Neural cell (in vitro differentiated cells): ENCODE measurements around the gene LCN2.

Experiments
- EP300 ChIP-seq: fragments of 450-650 bp; conservative IDR thresholded peaks from 2 replicates; pipeline ENCODE4 v1.6.1; 2014; ENCODE audit warnings: antibody characterized with exemption, mild to moderate bottlenecking, moderate library complexity; ENCODE audit not compliant: poor library complexity, severe bottlenecking
- EZH2 ChIP-seq: fragments of 200-600, 300-800 bp; shearing (Covaris generic), sonication (generic); IDR thresholded peaks from 2 replicates; pipeline ENCODE4 v1.6.1; 2014; ENCODE audit warnings: antibody characterized with exemption, low read length, borderline replicate concordance, mild to moderate bottlenecking; ENCODE audit not compliant: insufficient read depth, poor library complexity, severe bottlenecking
- POLR2AphosphoS5 ChIP-seq: IDR thresholded peaks from 2 replicates; pipeline ENCODE4 v1.6.1; 2012
- SMC3 ChIP-seq: fragments of 450-650 bp; conservative IDR thresholded peaks from 2 replicates; pipeline ENCODE4 v1.6.1; 2014; ENCODE audit warnings: antibody characterized with exemption, mild to moderate bottlenecking, moderate library complexity; ENCODE audit not compliant: poor library complexity
- TAF1 ChIP-seq: IDR thresholded peaks from 2 replicates; pipeline ENCODE4 v1.6.1; 2012; ENCODE audit warnings: low read depth
- TF ChIP-seq, protein P1 (sequence below): fragments of 450-650 bp; IDR thresholded peaks from 2 replicates; pipeline ENCODE4 v1.5.1; 2014; ENCODE audit warnings: antibody characterized with exemption, mild to moderate bottlenecking, moderate library complexity; ENCODE audit not compliant: poor library complexity, severe bottlenecking
- TF ChIP-seq, protein P2 (sequence below): IDR thresholded peaks from 2 replicates; pipeline ENCODE4 v1.6.1; 2012; ENCODE audit warnings: borderline replicate concordance

DNA sequence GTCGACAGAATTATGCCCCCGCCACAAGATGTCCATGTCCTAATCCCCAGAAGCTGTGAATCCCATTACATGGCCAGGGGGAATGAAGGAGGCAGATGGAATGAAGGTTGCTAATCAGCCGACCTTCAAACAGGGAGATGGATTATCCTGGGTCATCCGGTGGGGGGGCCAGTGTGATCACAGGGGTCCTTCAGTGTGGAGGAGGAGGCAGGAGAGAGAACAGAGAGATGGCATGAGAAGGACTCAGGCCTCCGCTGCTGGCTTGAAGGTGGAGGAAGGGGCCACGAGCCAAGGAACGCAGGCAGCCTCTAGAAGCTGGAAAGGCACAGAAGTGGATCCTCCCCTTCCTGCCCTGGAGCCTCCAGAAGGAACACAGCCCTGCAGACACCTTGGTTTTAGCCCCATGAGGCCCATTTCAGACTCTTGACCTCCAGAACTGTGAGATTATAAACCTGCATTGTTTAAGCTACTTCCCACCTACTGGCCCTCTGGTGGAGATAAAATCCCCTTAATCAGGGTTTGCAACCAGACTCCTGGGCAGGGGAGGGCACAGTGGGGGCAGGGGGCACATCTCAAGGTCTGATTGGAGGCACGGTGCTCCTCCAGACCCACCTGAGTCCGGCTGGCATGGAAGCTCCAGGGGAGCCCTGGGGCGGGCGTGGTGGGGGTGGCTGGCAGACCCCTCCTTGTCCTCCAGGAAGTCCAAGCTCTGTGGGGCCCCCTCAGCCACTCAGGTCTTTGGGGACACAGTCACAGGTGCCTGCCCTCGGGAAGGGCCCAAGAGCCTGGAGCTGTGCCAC lies 35.5 kb upstream of the LCN2 start:
- TF ChIP-seq, protein P1, sequence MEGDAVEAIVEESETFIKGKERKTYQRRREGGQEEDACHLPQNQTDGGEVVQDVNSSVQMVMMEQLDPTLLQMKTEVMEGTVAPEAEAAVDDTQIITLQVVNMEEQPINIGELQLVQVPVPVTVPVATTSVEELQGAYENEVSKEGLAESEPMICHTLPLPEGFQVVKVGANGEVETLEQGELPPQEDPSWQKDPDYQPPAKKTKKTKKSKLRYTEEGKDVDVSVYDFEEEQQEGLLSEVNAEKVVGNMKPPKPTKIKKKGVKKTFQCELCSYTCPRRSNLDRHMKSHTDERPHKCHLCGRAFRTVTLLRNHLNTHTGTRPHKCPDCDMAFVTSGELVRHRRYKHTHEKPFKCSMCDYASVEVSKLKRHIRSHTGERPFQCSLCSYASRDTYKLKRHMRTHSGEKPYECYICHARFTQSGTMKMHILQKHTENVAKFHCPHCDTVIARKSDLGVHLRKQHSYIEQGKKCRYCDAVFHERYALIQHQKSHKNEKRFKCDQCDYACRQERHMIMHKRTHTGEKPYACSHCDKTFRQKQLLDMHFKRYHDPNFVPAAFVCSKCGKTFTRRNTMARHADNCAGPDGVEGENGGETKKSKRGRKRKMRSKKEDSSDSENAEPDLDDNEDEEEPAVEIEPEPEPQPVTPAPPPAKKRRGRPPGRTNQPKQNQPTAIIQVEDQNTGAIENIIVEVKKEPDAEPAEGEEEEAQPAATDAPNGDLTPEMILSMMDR = no peak
- TF ChIP-seq EZH2 (no peak), EP300 (no peak), POLR2AphosphoS5 (no peak), TAF1 (no peak), SMC3 (no peak)
- TF ChIP-seq, protein P2, sequence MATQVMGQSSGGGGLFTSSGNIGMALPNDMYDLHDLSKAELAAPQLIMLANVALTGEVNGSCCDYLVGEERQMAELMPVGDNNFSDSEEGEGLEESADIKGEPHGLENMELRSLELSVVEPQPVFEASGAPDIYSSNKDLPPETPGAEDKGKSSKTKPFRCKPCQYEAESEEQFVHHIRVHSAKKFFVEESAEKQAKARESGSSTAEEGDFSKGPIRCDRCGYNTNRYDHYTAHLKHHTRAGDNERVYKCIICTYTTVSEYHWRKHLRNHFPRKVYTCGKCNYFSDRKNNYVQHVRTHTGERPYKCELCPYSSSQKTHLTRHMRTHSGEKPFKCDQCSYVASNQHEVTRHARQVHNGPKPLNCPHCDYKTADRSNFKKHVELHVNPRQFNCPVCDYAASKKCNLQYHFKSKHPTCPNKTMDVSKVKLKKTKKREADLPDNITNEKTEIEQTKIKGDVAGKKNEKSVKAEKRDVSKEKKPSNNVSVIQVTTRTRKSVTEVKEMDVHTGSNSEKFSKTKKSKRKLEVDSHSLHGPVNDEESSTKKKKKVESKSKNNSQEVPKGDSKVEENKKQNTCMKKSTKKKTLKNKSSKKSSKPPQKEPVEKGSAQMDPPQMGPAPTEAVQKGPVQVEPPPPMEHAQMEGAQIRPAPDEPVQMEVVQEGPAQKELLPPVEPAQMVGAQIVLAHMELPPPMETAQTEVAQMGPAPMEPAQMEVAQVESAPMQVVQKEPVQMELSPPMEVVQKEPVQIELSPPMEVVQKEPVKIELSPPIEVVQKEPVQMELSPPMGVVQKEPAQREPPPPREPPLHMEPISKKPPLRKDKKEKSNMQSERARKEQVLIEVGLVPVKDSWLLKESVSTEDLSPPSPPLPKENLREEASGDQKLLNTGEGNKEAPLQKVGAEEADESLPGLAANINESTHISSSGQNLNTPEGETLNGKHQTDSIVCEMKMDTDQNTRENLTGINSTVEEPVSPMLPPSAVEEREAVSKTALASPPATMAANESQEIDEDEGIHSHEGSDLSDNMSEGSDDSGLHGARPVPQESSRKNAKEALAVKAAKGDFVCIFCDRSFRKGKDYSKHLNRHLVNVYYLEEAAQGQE = no peak
